ENCODE results near the gene PRR9.
"Not testable (repeated sequence)": the region's sequence is repeated elsewhere in the genome, so short reads cannot be mapped to it uniquely, and the experiment has no call there.

The PRR9 gene

DNA sequence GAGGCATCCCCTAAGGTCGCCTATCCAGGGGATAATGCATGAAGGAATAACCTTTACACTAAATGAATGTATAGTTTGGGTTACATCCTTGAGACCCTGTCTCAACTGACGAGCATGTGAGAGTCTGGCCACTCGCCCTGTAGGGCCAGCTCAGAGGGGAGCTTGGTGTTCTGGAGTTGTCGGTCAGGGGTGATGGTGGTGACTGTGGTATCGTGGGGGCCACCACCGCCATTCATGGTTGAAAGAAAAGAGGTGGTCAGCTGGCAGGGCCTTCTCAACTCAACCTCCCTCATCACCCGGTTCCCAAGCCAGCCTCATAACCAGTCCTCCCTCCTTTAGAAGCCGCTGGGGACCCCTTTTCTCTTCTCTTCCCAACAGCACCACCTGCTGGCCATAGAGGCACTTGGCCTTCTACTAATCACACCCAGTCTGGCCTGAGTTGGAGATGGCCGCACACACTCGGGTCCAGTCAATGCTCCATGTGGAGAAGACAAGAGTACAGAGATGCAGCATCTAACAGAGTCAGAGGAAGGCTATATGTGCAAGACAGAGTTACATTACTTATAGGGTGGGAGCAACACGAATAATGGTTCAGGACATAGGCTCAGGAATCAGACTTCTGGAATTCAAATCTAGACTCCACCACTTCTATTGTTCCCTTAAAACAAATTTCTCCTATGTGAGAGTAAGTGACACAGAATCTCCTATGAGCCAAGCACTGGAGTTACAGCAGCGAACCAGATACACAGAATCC lies 11.9 kb downstream of the PRR9 start:
- DNase-seq (ENCODE audit: low read depth in 2 of 3, low spot score in 2 of 3): not testable (repeated sequence)

DNA sequence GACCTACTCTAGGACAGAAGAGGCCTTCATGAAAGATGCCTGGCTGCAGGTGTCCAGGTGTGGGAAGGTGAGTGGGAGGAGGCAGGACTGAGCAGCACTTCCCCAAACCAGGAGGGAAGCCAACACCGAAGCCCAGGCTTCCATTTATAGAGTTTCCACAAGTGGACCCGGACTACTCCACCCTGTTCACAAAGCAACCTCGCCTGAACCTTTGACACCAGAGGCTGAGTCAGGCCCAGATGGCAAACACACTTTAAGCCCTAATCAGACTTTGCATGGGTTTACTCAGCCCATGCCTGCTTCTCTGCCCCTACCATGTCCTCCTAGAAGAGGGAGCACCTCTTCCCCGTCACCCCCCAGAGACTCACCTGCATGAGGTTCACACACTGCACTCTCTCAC lies 14.0 kb downstream of the PRR9 start:
- DNase-seq (ENCODE audit: low read depth in 2 of 3, low spot score in 2 of 3): no peak

DNA sequence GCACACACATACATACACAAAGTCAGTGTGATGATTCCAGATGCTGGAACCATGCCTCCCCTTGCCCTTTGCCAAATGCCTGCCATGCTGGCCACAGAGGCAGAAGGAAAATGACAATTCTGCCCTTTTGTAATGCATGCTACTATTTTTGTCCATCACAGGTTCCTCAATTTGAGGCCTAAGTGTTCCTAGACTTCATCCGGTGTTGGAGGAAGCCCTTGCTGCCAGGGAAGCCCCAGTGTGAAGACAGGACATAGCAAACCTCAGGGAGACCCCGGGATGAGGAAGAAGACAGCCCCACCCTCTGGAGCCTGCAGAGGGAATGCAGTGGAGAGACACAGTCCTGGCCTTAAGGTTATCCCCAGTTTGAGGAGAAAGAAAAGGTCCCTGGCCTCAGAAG lies 14.4 kb downstream of the PRR9 start:
- DNase-seq (ENCODE audit: low read depth in 2 of 3, low spot score in 2 of 3): no peak

DNA sequence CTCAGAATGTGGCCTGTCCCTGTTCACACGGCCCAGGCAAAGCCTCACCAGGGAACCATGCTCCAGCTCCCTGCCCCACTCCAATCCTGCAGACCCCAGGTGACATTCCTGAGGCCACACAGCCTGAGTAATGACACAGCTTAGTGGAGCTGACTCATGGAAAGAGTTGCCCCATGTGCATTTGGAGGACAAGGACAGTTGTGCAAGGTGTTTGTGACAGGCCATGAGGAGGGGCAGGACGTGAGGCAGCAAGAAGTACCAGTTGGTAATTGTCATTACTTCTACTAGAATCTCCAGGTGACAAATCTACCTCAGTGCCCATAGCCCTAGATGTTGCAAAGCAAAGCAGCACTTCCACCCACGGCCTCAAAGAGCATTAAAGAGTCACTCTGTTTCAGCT lies 15.2 kb downstream of the PRR9 start:
- no peak for DNase-seq (ENCODE audit: low read depth in 2 of 3, low spot score in 2 of 3)

DNA sequence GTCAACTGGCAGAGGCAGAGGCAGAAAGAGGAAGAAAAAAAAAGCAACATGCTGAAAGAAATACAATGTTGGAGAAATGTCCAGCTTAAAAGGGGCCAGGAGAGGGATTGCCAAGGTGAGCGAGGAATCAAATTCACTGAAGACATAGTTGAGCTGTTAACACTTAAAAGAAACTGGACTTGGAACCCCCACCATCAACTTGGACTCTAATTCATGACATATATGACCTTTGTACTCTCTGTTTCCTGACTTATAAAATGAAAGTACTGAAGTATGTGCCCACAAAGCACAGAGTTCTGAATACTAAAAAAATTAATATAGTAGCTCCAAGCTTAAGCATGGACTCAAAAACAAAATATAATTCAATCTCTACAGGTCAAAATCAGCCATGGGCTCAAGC lies 16.1 kb downstream of the PRR9 start:
- no peak for DNase-seq (ENCODE audit: low read depth in 2 of 3, low spot score in 2 of 3)

DNA sequence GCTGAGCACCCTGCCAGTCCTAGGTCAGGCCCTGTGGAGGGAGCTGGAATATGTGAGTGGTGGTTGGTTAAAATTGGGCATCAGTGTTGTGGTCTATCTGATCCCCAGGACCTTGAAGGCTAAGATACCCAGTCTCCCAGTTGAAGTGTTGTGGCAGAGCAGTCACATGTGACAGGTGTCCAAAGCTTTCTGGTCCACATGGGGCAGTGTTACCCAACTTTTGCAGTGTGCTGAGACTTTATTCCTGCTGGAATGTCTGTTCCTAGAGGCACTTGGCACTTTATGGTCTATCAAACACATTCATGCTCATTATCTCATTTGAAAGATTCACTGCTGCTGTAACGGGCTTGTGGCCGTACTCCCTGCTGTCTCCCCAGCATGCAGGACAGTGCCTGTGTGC lies 21.1 kb downstream of the PRR9 start:
- DNase-seq (ENCODE audit: low read depth in 2 of 3, low spot score in 2 of 3): no peak

DNA sequence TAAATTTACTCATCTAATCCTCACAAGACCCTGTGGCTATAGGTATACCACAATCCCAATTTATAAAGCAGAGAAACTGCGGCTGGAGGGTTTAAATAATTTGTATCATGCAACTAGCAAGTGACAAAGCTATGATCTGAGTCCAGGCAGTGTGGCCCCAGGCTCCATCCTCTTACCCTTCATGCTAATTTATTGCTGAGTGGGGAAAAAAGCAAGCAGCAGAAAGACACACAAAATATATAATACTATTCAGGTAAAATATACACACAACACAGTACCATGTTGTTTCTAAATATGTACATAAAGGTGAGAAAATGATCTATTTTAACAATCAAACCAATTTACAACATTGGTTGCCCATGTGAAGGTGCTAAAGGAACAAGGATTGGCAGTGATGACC lies 24.8 kb downstream of the PRR9 start:
- no peak for DNase-seq (ENCODE audit: low read depth in 2 of 3, low spot score in 2 of 3)

DNA sequence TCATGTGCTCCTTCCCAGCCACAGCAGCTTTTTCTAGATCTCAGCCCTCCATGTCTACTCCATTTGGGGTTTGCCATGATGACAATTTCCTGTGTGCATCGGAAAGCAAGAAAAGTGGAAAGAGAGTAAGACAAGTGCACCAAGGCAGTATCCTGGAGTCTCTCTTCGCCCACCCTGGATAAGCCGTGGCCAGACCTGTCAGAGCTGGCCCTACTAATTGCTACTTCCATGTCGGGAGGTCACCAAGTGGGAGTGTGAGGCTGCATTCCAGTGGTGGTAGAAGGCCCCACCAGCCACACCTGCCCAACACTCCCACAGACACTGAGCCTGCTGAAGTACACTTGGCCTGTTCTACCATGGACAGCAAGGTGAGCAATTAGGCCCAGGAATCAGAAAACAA lies 28.1 kb downstream of the PRR9 start:
- no peak for DNase-seq (ENCODE audit: low read depth in 2 of 3, low spot score in 2 of 3)

DNA sequence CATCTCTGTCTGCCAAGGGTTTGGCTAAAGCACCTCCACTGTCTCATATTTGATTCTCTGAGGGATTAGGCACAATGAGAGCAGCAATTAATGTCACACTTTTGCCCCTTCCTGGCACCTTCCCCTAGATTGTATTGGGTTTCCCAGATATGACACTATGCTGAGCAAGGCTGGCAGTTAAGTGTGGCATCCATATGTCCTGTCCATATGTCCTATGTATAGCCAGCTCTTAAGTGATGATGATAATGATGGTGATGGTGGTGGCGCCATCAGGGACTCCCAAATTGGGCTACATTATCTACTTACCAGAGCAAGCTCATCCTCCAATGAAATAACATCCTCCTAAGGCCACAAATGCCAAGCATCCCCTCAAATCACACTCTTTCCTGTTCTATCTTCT lies 28.6 kb downstream of the PRR9 start:
- DNase-seq (ENCODE audit: low read depth in 2 of 3, low spot score in 2 of 3): no peak

DNA sequence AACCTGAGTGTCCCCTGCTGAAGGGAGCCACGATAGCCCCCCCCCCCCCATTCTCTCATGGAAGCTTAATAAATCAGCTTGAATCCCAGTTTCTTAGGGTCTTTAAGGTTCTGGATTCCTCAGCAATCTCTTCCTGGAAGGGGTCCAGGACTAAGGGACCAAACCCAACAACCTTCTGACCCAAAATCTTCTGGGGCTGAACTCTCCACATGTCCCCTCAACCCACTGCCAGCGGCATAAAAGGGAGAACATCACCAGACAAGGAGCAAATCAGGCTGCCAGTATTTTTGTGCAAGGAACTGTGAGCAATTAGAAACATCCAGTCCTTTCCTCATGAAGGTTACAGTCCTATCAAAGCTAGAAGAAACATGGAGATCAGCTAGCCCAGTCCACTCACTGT lies 29.4 kb downstream of the PRR9 start:
- DNase-seq (ENCODE audit: low read depth in 2 of 3, low spot score in 2 of 3): no peak

DNA sequence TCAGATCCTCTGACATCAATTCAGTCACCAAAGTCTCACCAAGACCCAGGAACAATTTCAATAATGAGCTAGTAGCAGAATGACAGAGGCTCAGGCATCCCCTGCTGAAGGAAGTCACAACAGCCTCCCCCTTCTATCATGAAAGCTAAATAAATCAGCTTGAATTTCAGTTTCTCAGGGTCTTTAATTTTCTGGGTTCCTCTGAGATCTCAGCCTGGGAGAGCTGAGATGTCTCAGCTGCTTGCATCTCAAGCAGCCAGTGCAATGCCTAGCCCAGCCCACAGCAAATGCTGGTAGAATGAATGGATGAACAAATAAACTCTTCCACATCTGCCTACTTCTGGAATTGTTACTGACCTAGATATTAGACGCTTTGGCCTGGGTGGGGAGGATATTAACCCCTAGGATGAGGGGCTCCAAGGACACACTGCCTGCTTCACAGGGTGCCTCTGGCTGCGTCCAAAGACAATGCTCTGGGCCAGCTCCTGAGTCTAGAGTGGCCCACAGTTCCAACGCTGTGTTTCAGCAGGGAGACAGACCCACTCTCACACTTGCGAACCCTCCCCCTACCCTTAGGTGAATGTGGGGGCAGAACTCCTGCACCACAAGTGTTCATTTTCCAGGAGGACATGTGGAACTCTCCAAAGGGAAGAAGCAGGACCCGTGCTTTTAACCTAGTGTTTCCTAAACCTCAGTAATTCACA lies 30.9 kb downstream of the PRR9 start:
- no peak for DNase-seq (ENCODE audit: low read depth in 2 of 3, low spot score in 2 of 3)

DNA sequence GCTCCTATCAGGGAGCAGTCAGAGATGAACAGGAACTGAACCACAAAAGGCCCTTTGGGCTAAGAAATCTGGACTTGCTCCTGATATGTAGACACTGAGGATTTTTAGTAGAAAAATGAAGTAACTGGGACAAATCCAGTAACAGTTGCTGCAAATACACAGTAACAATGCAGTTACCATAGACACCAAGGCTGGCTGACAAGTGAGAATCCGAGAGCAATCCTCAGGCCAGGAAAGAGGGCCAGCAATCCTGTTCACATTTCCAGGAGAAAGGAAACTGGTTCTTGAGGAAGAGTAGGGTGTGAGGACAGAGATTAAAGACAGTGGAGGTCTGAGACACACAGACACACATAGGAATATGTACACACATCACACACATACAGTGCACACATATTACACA lies 32.8 kb downstream of the PRR9 start:
- no peak for DNase-seq (ENCODE audit: low read depth in 2 of 3, low spot score in 2 of 3)

DNA sequence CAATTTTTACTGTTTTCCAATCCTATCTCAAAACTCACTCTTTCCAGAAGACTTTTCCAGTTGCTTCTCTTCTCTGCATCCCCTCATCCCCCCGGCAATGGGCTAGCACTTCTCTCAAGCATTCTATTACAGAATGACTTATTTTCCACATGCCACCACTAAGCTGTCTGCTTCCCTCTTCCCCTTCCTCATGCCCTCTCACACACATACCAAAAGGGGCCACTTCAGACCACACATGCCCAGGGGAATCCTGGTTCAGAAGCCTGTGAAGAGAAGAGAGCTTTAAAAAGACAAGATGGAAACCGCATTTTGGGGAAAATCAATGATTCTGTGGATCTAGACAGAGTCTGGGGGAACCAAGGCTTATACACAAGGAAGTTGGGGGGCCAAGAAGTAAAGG lies 33.7 kb downstream of the PRR9 start:
- DNase-seq (ENCODE audit: low read depth in 2 of 3, low spot score in 2 of 3): no peak

DNA sequence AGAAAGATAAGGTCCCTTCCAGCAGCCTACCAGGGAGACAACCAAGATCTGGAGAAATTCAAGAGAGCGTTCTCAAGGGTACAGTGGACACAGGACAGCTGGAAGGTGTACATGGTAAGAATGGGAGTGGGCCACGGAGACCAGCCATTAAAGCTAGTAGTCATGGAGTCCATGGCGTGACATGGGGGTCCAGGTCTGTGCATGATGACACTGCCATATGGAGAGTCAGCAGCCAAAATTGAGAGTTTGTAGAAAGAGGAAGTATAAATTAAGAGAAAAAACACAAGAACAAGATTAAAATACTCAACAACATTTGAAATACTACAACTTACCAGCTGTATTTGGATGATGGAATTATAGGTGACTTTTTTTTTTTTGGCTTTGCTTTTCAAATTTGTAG lies 34.2 kb downstream of the PRR9 start:
- DNase-seq (ENCODE audit: low read depth in 2 of 3, low spot score in 2 of 3): no peak

DNA sequence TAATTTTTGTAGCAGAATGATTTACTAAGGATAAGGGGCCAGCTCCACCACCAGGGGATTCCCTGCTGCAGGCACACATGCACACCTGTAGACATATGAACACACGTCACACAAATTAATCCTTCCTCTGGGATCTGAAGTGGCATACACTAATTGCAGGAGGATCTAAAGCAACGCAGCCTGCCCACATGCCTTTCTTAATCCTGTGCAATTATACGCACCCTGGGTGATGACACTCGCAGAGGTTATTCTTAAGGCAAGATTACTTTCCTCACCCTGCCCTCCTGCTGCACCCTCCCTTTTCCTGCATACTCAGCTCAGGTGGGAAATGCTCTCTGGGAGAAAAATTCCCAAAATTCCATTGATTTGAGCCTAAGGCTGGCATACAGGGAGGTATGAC lies 34.6 kb downstream of the PRR9 start:
- DNase-seq (ENCODE audit: low read depth in 2 of 3, low spot score in 2 of 3): no peak

DNA sequence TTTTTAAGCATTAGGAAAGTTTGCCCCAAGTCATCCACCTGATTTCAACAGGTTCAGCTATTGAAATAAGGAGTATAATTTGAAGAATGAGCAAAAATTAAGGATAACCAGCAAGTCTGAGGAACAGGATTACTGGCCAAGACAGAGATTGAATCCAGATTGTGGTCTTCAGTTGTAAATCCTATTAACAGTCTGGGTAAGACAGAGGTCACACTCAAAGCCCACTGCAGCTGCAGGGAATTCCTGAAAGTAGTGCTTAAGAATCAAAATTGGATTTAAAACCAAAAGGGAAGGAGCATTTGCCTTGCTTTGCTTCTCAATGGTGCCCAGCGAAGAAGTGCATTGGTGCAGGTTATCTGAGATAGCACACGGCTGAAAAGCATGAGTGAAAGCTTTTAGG lies 35.7 kb downstream of the PRR9 start:
- no peak for DNase-seq (ENCODE audit: low read depth in 2 of 3, low spot score in 2 of 3)

DNA sequence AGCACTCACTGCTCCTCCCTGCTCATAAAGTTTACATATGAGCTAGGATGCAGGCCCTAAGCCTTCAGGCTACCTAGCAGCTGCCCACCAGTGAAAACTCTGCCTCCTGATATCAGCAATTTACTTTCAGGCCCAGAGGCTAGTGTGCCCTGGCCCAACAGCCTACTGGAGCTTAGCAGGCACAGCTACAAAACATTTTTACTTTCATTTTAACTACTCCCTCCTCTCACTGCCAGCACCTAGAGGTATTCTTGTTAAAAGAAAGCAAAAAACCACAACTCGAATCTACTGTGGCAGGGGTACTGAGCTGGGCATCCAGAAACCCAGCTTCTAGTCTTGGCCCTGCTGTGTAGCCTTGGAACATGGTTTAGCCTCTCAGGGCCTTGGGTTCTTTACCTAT lies 36.3 kb downstream of the PRR9 start:
- no peak for DNase-seq (ENCODE audit: low read depth in 2 of 3, low spot score in 2 of 3)

DNA sequence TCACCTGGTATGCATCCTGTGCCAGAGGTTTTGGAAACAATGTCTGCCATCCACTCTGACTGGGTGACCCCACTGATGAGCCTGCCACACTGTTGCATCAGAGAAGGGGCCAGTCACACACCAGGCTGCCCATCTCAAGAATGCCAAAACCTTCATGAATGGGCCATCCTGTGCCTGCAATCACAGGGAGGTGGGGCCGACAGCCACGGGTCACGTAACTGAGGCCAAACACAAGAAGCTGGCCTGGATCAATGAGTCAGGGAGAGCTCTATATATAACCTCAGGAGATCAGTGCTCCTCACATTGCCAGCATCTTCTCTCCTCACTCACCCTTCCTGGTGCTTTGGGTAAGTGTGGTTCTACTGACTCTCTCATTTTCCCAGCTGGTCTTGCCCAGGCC lies 42.0 kb downstream of the PRR9 start, which contains the start of gene LORICRIN:
LORICRIN (plus strand) TSS at position 301 of the 400 bp plus-strand sequence. CDS start 1,263 bp downstream, outside the sequence.
- no peak for DNase-seq (ENCODE audit: low read depth in 2 of 3, low spot score in 2 of 3)

DNA sequence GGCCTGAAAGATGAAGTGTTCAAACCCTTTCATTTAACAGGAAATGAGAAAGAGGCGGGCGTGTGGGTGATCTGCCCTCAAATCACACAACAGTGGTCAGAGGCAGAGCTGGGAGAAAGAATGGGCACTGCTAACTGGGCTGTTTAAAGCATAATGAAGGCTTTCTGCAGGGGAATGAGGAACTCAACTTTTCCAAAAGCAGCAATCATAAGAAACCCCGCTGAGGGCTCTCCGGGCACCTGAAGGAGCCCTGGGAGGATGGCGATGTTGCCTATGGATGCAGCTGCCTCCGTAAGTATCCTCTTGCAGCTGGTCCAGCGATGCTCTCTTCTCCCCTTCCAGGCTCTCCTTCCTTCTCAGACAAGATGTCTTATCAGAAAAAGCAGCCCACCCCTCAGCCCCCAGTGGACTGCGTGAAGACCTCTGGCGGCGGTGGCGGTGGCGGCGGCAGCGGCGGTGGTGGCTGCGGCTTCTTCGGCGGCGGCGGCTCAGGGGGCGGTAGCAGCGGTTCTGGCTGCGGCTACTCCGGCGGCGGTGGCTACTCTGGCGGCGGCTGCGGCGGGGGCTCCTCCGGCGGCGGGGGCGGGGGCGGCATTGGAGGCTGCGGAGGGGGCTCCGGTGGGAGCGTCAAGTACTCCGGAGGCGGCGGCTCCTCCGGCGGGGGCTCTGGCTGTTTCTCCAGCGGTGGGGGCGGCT lies 43.3 kb downstream of the PRR9 start:
- no peak for DNase-seq (ENCODE audit: low read depth in 2 of 3, low spot score in 2 of 3)

DNA sequence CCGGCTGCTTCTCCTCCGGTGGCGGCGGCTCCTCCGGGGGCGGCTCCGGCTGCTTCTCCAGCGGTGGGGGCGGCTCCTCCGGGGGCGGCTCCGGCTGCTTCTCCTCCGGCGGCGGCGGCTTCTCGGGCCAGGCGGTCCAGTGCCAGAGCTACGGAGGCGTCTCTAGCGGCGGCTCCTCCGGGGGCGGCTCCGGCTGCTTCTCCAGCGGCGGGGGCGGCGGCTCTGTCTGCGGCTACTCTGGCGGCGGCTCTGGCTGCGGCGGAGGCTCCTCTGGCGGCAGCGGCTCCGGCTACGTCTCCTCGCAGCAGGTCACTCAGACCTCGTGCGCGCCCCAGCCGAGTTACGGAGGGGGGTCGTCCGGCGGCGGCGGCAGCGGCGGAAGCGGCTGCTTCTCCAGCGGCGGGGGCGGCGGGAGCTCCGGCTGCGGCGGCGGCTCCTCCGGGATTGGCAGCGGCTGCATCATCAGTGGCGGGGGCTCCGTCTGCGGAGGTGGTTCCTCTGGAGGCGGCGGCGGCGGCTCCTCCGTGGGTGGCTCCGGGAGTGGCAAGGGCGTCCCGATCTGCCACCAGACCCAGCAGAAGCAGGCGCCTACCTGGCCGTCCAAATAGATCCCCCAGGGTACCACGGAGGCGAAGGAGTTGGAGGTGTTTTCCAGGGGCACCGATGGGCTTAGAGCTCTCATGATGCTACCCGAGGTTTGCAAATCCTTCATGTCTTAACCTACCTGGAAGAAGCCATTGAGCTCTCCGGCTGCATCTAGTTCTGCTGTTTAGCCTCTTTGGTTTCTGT lies 44.1 kb downstream of the PRR9 start:
- no peak for DNase-seq (ENCODE audit: low read depth in 2 of 3, low spot score in 2 of 3)

DNA sequence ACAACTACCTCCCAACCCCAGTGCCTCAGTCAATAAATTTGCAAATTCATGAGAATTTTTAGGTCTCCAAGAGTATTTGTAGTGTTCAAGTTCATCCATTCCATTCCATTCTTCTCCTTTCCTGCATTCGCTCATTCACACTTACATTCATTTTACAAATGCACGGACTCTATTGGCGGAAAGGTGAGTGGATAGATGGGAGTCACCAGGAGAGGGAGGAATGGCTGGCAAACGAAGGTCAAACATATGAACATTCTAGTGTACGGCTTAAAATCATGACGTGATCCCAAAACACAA lies 44.6 kb downstream of the PRR9 start:
- no peak for DNase-seq (ENCODE audit: low read depth in 2 of 3, low spot score in 2 of 3)
